ENCODE data around the gene GTF2F1. TPM values are rescaled to one million over a fixed set of nuclear protein-coding genes. Genes with fewer than 3 reads are reported as not detected.

GTF2F1 gene
- total and polyA plus RNA-seq, 2 donors (not counting 1 experiment from before 2014, with no cell fraction given): 41.0 to 56.5 TPM

- 88% methylated on average over 1 of the region's 4 CpGs for WGBS (ENCODE audit: insufficient coverage)
- no peak for ATAC-seq (ENCODE audit: low read depth)
- DNase-seq: no peak
- Histone ChIP-seq H3K4me1 (ENCODE audit: control insufficient read depth in 2 of 2, insufficient read depth in 2 of 2, low read length in 2 of 2) (no peaks in the 10 kb centered on the region), H3K9me3 (ENCODE audit: control extremely low read depth in 1 of 3, control insufficient read depth in 2 of 3, insufficient read depth in 1 of 3, low read length in 2 of 3) (no peaks in the 10 kb centered on the region), H4K20me1 (ENCODE audit: control insufficient read depth, insufficient read depth, low read length, poor library complexity, severe bottlenecking) (no peaks in the 10 kb centered on the region), H3K4me2 (replicated peaks; ENCODE audit: low read depth, low read length, poor library complexity, severe bottlenecking) (no peak overlapping the region), H3K36me3 (replicated peaks in 1 of 2; ENCODE audit: control extremely low read depth in 1 of 2, control insufficient read depth in 1 of 2, extremely low read depth in 1 of 2, insufficient read depth in 2 of 2, low read length in 1 of 2) (no peaks in the 10 kb centered on the region), H3K27me3 (replicated peaks in 1 of 4; ENCODE audit: control extremely low read depth in 1 of 4, control insufficient read depth in 3 of 4, insufficient read depth in 4 of 4, low read length in 3 of 4) (no peaks in the 10 kb centered on the region), H3K9ac (ENCODE audit: low read length) (no peak overlapping the region), H3K4me3 (ENCODE audit: control extremely low read depth in 1 of 5, extremely low read depth in 1 of 5, insufficient read depth in 1 of 5, low read depth in 2 of 5, low read length in 4 of 5) (no peak overlapping the region), H2AFZ (ENCODE audit: insufficient read depth, low read depth, low read length, poor library complexity, severe bottlenecking) (no peak overlapping the region), H3K79me2 (ENCODE audit: control insufficient read depth, insufficient read depth, low read length) (no peaks in the 10 kb centered on the region), H3K27ac (ENCODE audit: low read length in 2 of 2) (no peak overlapping the region)
- no peaks in the 10 kb centered on the region for H3K27me3 Mint-ChIP-seq
- H3K27ac Mint-ChIP-seq: no peak overlapping the region
- intact Hi-C loops (cut with micrococcal nuclease): no loop called here
- CTCF ChIA-PET: interaction anchor here (2.1 kb wide), 1 partner anchor 136 kb away, joined by 6 read pairs; no protein-coding TSS in a partner anchor
- H3K4me1 Mint-ChIP-seq: no peaks in the 10 kb centered on the region
- no peaks in the 10 kb centered on the region for H3K9me3 Mint-ChIP-seq (ENCODE audit: insufficient read depth)
- H3K4me3 Mint-ChIP-seq: no peak overlapping the region
- TF ChIP-seq CTCF (IDR thresholded peaks at IDR 0.05) (peak; percentile 24), EZH2 (IDR thresholded peaks at IDR 0.05; ENCODE audit: borderline replicate concordance, insufficient read depth, low read depth, low read length, poor library complexity, severe bottlenecking) (no peak)
- POLR2A ChIA-PET: no interaction called here
Measured at GRCh38 chr19:6354098-6354674, 38.8 kb downstream of the GTF2F1 start.

GRCh38 chr19:6352381-6353165 is 40.4 kb downstream of the GTF2F1 start:
- H4K20me1 ChIP-seq (ENCODE audit: control insufficient read depth, insufficient read depth, low read length, poor library complexity, severe bottlenecking): no peaks in the 10 kb centered on the region
- no peak overlapping the region for H2AFZ ChIP-seq (ENCODE audit: insufficient read depth, low read depth, low read length, poor library complexity, severe bottlenecking)
- intact Hi-C loops (cut with micrococcal nuclease): no loop called here
- no peaks in the 10 kb centered on the region for H3K4me1 ChIP-seq (ENCODE audit: control insufficient read depth in 2 of 2, insufficient read depth in 2 of 2, low read length in 2 of 2)
- WGBS (ENCODE audit: insufficient coverage): 83% methylated on average over 1 of the region's 2 CpGs
- H3K4me3 Mint-ChIP-seq: no peak overlapping the region
- POLR2A ChIA-PET: no interaction called here
- DNase-seq (no peak), ATAC-seq (ENCODE audit: low read depth) (no peak)
- TF ChIP-seq CTCF (IDR thresholded peaks at IDR 0.05): no peak
- H3K9ac ChIP-seq (ENCODE audit: low read length): no peak overlapping the region
- H3K4me3 ChIP-seq (ENCODE audit: control extremely low read depth in 1 of 5, extremely low read depth in 1 of 5, insufficient read depth in 1 of 5, low read depth in 2 of 5, low read length in 4 of 5): no peak overlapping the region
- no peaks in the 10 kb centered on the region for H3K36me3 ChIP-seq (replicated peaks in 1 of 2; ENCODE audit: control extremely low read depth in 1 of 2, control insufficient read depth in 1 of 2, extremely low read depth in 1 of 2, insufficient read depth in 2 of 2, low read length in 1 of 2)
- no peaks in the 10 kb centered on the region for H3K9me3 Mint-ChIP-seq (ENCODE audit: insufficient read depth)
- CTCF ChIA-PET: interaction anchor here (1.3 to 2.1 kb wide), 2 partner anchors 134 to 186 kb away, joined by 4 to 6 read pairs; no protein-coding TSS in a partner anchor
- H3K27ac Mint-ChIP-seq: no peak overlapping the region
- H3K27me3 Mint-ChIP-seq: no peaks in the 10 kb centered on the region
- no peaks in the 10 kb centered on the region for H3K27me3 ChIP-seq (replicated peaks in 1 of 4; ENCODE audit: control extremely low read depth in 1 of 4, control insufficient read depth in 3 of 4, insufficient read depth in 4 of 4, low read length in 3 of 4)
- H3K79me2 ChIP-seq (ENCODE audit: control insufficient read depth, insufficient read depth, low read length): no peaks in the 10 kb centered on the region
- no peaks in the 10 kb centered on the region for H3K4me1 Mint-ChIP-seq
- no peaks in the 10 kb centered on the region for H3K9me3 ChIP-seq (ENCODE audit: control extremely low read depth in 1 of 3, control insufficient read depth in 2 of 3, insufficient read depth in 1 of 3, low read length in 2 of 3)
- no peak overlapping the region for H3K4me2 ChIP-seq (replicated peaks; ENCODE audit: low read depth, low read length, poor library complexity, severe bottlenecking)
- H3K27ac ChIP-seq (ENCODE audit: low read length in 2 of 2): no peak overlapping the region
